ENCODE data around the gene DNAH9. TPM values are rescaled to one million over a fixed set of nuclear protein-coding genes. Genes with fewer than 3 reads are reported as not detected.

The DNAH9 gene
- total RNA-seq, 6 experiments from 2014 or later: not detected

- no peaks in the 10 kb centered on the region for H3K9me3 ChIP-seq
- ATAC-seq: no peak
- DNase-seq: no peak
- H3K27ac ChIP-seq: no peak overlapping the region
- no peak overlapping the region for H3K4me3 ChIP-seq
- WGBS (ENCODE audit: insufficient coverage, low coverage, low lambda C conversion rate, missing lambda C conversion rate): 27% methylated on average over 7 of the region's 7 CpGs
- H3K27me3 ChIP-seq: no peaks in the 10 kb centered on the region
- intact Hi-C loops (cut with DNase I): no loop called here
- TF ChIP-seq, protein P1, sequence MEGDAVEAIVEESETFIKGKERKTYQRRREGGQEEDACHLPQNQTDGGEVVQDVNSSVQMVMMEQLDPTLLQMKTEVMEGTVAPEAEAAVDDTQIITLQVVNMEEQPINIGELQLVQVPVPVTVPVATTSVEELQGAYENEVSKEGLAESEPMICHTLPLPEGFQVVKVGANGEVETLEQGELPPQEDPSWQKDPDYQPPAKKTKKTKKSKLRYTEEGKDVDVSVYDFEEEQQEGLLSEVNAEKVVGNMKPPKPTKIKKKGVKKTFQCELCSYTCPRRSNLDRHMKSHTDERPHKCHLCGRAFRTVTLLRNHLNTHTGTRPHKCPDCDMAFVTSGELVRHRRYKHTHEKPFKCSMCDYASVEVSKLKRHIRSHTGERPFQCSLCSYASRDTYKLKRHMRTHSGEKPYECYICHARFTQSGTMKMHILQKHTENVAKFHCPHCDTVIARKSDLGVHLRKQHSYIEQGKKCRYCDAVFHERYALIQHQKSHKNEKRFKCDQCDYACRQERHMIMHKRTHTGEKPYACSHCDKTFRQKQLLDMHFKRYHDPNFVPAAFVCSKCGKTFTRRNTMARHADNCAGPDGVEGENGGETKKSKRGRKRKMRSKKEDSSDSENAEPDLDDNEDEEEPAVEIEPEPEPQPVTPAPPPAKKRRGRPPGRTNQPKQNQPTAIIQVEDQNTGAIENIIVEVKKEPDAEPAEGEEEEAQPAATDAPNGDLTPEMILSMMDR (IDR thresholded peaks at IDR 0.05): no peak
- no peak for TF ChIP-seq POLR2A (IDR thresholded peaks at IDR 0.05)
- no peaks in the 10 kb centered on the region for H3K36me3 ChIP-seq
- no peaks in the 10 kb centered on the region for H3K4me1 ChIP-seq
Measured at GRCh38 chr17:11908711-11909146, 310.5 kb downstream of the DNAH9 start.

GRCh38 chr17:11909348-11909747, 311.1 kb downstream of the DNAH9 start:
- no peak for DNase-seq
- 26% methylated on average over 5 of the region's 5 CpGs for WGBS (ENCODE audit: insufficient coverage, low coverage, low lambda C conversion rate, missing lambda C conversion rate)

DNA sequence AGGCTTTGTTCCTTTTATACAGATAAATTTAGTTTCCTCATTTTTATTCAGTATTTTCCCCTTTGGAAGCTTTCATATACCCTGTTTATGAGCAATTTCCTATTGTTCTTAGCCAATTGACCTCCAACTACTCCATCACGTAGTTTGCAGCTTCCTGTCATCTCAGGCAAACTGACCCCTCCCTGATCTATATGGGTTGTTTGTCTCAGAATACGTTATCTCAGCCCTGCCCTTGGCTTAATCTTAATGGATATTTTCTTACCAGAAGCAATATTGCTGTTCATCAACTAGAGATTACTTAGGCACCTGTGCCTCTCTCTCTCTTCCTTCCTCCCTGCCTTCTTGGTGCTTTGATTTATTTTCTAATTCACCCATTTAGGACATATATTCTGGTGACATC, 317.8 kb downstream of the DNAH9 start:
- intact Hi-C loops (cut with DNase I): no loop called here
- ATAC-seq: peak in 1 of 4 donors; percentile 38
- Histone ChIP-seq H3K4me1 (no peaks in the 10 kb centered on the region), H3K4me3 (no peak overlapping the region), H3K27me3 (no peaks in the 10 kb centered on the region), H3K9me3 (no peaks in the 10 kb centered on the region), H3K36me3 (no peaks in the 10 kb centered on the region), H3K27ac (no peak overlapping the region)
- DNase-seq: no peak
- TF ChIP-seq, protein P1 (IDR thresholded peaks at IDR 0.05): no peak
- no peak for TF ChIP-seq POLR2A (IDR thresholded peaks at IDR 0.05)
- 6% methylated on average over 2 of the region's 2 CpGs for WGBS (ENCODE audit: insufficient coverage, low coverage, low lambda C conversion rate, missing lambda C conversion rate)

More at GRCh38 chr17:11909348-11909747, 311.1 kb downstream of the DNAH9 start:
- H3K4me1 ChIP-seq: no peaks in the 10 kb centered on the region
- no peak for ATAC-seq
- no peaks in the 10 kb centered on the region for H3K9me3 ChIP-seq
- H3K27ac ChIP-seq: no peak overlapping the region
- no peaks in the 10 kb centered on the region for H3K36me3 ChIP-seq
- no peak overlapping the region for H3K4me3 ChIP-seq
- intact Hi-C loops (cut with DNase I): no loop called here
- TF ChIP-seq, protein P1 (IDR thresholded peaks at IDR 0.05): no peak
- no peak for TF ChIP-seq POLR2A (IDR thresholded peaks at IDR 0.05)
- H3K27me3 ChIP-seq: no peaks in the 10 kb centered on the region

DNA sequence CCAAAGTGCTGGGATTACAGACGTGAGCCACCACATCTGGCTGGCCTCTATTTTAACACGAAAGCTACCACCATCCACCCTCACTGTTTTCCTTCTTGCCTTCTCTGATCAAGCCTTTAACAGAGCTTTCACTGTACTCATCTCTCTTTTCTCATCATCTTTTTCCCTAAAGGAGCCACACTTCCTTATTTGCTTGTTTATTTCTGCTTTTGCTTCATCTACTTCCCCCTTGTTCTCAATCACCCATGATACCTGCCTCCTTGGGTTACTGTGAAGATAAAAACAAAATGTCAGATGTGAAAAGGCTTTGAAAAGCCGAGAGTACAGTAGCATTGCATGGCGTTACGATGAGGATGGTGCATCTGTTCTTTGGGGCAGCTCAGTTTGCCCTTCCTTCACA, 319.1 kb downstream of the DNAH9 start:
- H3K4me1 ChIP-seq: no peaks in the 10 kb centered on the region
- H3K27me3 ChIP-seq: no peaks in the 10 kb centered on the region
- intact Hi-C loops (cut with DNase I): no loop called here
- TF ChIP-seq, protein P1 (IDR thresholded peaks at IDR 0.05): no peak
- TF ChIP-seq POLR2A (IDR thresholded peaks at IDR 0.05): no peak
- H3K9me3 ChIP-seq: no peaks in the 10 kb centered on the region
- DNase-seq (no peak), ATAC-seq (no peak)
- H3K36me3 ChIP-seq: no peaks in the 10 kb centered on the region
- 51% methylated on average over 5 of the region's 5 CpGs for WGBS (ENCODE audit: insufficient coverage, low coverage, low lambda C conversion rate, missing lambda C conversion rate)
- no peak overlapping the region for H3K4me3 ChIP-seq
- H3K27ac ChIP-seq: no peak overlapping the region

GRCh38 chr17:11921296-11921695, 323.0 kb downstream of the DNAH9 start:
- ATAC-seq (no peak), DNase-seq (no peak)
- Histone ChIP-seq H3K27ac (no peak overlapping the region), H3K9me3 (no peaks in the 10 kb centered on the region), H3K36me3 (no peaks in the 10 kb centered on the region), H3K4me3 (no peak overlapping the region), H3K4me1 (no peaks in the 10 kb centered on the region), H3K27me3 (no peaks in the 10 kb centered on the region)
- intact Hi-C loops (cut with DNase I): no loop called here
- WGBS (ENCODE audit: insufficient coverage, low coverage, low lambda C conversion rate, missing lambda C conversion rate): 71% methylated on average over 2 of the region's 6 CpGs
- TF ChIP-seq POLR2A (IDR thresholded peaks at IDR 0.05): no peak
- TF ChIP-seq, protein P1 (IDR thresholded peaks at IDR 0.05): no peak

Data from right lobe of liver (tissue), 6 donors.